K562 (cell line): Measurements from ENCODE around the gene WDR76. TPM values are rescaled to one million over a fixed set of nuclear protein-coding genes. Genes with fewer than 3 reads are reported as not detected.

Experiments
- ARID4B ChIP-seq: sonication (generic); formaldehyde crosslinking; IDR thresholded peaks from 2 replicates; pipeline ENCODE4 v1.8.0; 2022; ENCODE audit warnings: mild to moderate bottlenecking, missing genetic modification reagents
- CAMTA2 ChIP-seq: fragments of 250-450 bp; sonication (Bioruptor Pico); conservative IDR thresholded peaks from 2 replicates; pipeline ENCODE4 v1.5.1; 2022
- EP300 ChIP-seq: IDR thresholded peaks from 2 replicates; pipeline ENCODE4 v1.6.1; 2012; ENCODE audit warnings: low read length, improper control_type of control experiment
- KAT7 ChIP-seq: sonication (generic); formaldehyde crosslinking; IDR thresholded peaks from 2 replicates; pipeline ENCODE4 v1.8.0; 2022; ENCODE audit warnings: missing genetic modification reagents, mild to moderate bottlenecking, borderline replicate concordance
- MEF2A ChIP-seq: IDR thresholded peaks from 2 replicates; pipeline ENCODE4 v1.6.1; 2011; ENCODE audit warnings: low read depth, mild to moderate bottlenecking, low read length, moderate library complexity; ENCODE audit not compliant: control insufficient read depth
- NFIC ChIP-seq: fragments of 450-650 bp; IDR thresholded peaks from 2 replicates; pipeline ENCODE4 v1.6.1; 2017; ENCODE audit warnings: mild to moderate bottlenecking, inconsistent platforms
- RB1 ChIP-seq: fragments of 450-650 bp; IDR thresholded peaks from 2 replicates; pipeline ENCODE4 v1.6.1; 2017; ENCODE audit warnings: low read depth, mild to moderate bottlenecking
- RBM22 ChIP-seq: fragments of 200-400 bp; formaldehyde crosslinking; IDR thresholded peaks from 2 replicates; pipeline ENCODE4 v1.6.1; 2018; ENCODE audit warnings: low read length, low read depth; ENCODE audit not compliant: poor library complexity, severe bottlenecking
- TCFL5 ChIP-seq: fragments of 250-450 bp; sonication (Bioruptor Pico); conservative IDR thresholded peaks from 2 replicates; pipeline ENCODE4 v1.6.1; 2021; ENCODE audit warnings: mild to moderate bottlenecking, moderate library complexity, matching md5 sums
- TEAD1 ChIP-seq, 2 experiments: fragments of 450-650 bp in 1 of 2; sonication (generic) in 1 of 2; formaldehyde crosslinking; IDR thresholded peaks; 2 replicates each; pipeline versions ENCODE4 v1.4.0 to v1.8.0; 2020 to 2022; ENCODE audit warnings: mild to moderate bottlenecking in 2 of 2, missing genetic modification reagents in 1 of 2
- ZC3H4 ChIP-seq: sonication (generic); formaldehyde crosslinking; IDR thresholded peaks from 2 replicates; pipeline ENCODE4 v1.9.0; 2021; ENCODE audit warnings: missing genetic modification reagents, borderline replicate concordance
- ZFX ChIP-seq: sonication (generic); formaldehyde crosslinking; IDR thresholded peaks from 2 replicates; pipeline ENCODE4 v1.8.0; 2022; ENCODE audit warnings: mild to moderate bottlenecking, missing genetic modification reagents, moderate library complexity
- ZNF274 ChIP-seq: IDR thresholded peaks from 2 replicates; pipeline ENCODE4 v1.6.1; 2011; ENCODE audit warnings: low read depth, mild to moderate bottlenecking, low read length, moderate library complexity, borderline replicate concordance
- ZNF324 ChIP-seq: fragments of 250-450 bp; sonication (Bioruptor Pico); IDR thresholded peaks from 2 replicates; pipeline ENCODE4 v1.4.0; 2020; ENCODE audit warnings: mild to moderate bottlenecking
- polyA plus RNA-seq, 8 experiments: library from polyadenylated mRNA; depleted of rRNA in 4 of 8; stranded (reverse) in 5 of 8; unstranded in 3 of 8; fragments of >200 nt; fragmentation: Nextera tagmentation in 2 of 8; fragmentation: Illumina TruSeq in 1 of 8; extraction: Ambion mirVana in 2 of 8; extraction: Trizol in 1 of 8; gene quantifications; 2 replicates each; pipeline versions ENCODE4 v1.2.1 to v1.2.3, GENCODE V29; 2011 to 2014; ENCODE audit warnings: inconsistent platforms in 1 of 8, missing spikeins in 1 of 8
- total RNA-seq, 7 experiments: library from RNA; depleted of rRNA in 6 of 7; stranded (reverse); fragments of >200 nt in 6 of 7; fragmentation: Illumina TruSeq in 2 of 7; extraction: Trizol in 2 of 7; gene quantifications; 2 replicates each; pipeline versions ENCODE4 v1.2.1 to v1.2.3, GENCODE V29; 2011 to 2021; ENCODE audit warnings: low replicate concordance in 1 of 7
- TF ChIP-seq, protein P1 (sequence below): sonication (generic); IDR thresholded peaks from 2 replicates; pipeline ENCODE4 v1.6.1; 2016
- TF ChIP-seq, protein P2 (sequence below): fragments of 450-650 bp; formaldehyde crosslinking; conservative IDR thresholded peaks from 2 replicates; pipeline ENCODE4 v1.4.0; 2022; ENCODE audit warnings: mild to moderate bottlenecking, missing genetic modification characterization
- TF ChIP-seq, protein P3 (sequence below): fragments of 450-650 bp; IDR thresholded peaks from 2 replicates; pipeline ENCODE4 v1.6.1; 2018; ENCODE audit not compliant: partially characterized antibody

Gene WDR76
- total and polyA plus RNA-seq, 9 of the 15 experiments (the other 6 are each of a cell fraction or from before 2014, with no cell fraction given): 9.8 to 69.5 (median 44.4) TPM

- no peak for TF ChIP-seq TCFL5 (CRISPR knock-in tag)
- peak; percentile 61 for TF ChIP-seq RBM22
- TF ChIP-seq CAMTA2: no peak
- TF ChIP-seq, protein P1, sequence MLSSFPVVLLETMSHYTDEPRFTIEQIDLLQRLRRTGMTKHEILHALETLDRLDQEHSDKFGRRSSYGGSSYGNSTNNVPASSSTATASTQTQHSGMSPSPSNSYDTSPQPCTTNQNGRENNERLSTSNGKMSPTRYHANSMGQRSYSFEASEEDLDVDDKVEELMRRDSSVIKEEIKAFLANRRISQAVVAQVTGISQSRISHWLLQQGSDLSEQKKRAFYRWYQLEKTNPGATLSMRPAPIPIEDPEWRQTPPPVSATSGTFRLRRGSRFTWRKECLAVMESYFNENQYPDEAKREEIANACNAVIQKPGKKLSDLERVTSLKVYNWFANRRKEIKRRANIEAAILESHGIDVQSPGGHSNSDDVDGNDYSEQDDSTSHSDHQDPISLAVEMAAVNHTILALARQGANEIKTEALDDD: peak; percentile 37; the same call in 1 of the 2 replicates
- peak; percentile 65; the same call in 1 of the 2 replicates for TF ChIP-seq ZFX
- TF ChIP-seq ARID4B (CRISPR knock-in tag): 0 out of 2 replicates have a peak, but pooled peaks have one; percentile 11
- no peak for TF ChIP-seq ZNF274
- TF ChIP-seq KAT7: peak; percentile 85; the same call in 1 of the 2 replicates
- no peak for TF ChIP-seq MEF2A
- peak; percentile 8; the same call in 1 of the 2 replicates for TF ChIP-seq ZC3H4
- no peak for TF ChIP-seq NFIC
- TF ChIP-seq, protein P2, sequence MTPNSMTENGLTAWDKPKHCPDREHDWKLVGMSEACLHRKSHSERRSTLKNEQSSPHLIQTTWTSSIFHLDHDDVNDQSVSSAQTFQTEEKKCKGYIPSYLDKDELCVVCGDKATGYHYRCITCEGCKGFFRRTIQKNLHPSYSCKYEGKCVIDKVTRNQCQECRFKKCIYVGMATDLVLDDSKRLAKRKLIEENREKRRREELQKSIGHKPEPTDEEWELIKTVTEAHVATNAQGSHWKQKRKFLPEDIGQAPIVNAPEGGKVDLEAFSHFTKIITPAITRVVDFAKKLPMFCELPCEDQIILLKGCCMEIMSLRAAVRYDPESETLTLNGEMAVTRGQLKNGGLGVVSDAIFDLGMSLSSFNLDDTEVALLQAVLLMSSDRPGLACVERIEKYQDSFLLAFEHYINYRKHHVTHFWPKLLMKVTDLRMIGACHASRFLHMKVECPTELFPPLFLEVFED: no peak
- TF ChIP-seq ZNF324 (CRISPR knock-in tag): 0 out of 2 replicates have a peak, but pooled peaks have one; percentile 7
- TF ChIP-seq, protein P3, sequence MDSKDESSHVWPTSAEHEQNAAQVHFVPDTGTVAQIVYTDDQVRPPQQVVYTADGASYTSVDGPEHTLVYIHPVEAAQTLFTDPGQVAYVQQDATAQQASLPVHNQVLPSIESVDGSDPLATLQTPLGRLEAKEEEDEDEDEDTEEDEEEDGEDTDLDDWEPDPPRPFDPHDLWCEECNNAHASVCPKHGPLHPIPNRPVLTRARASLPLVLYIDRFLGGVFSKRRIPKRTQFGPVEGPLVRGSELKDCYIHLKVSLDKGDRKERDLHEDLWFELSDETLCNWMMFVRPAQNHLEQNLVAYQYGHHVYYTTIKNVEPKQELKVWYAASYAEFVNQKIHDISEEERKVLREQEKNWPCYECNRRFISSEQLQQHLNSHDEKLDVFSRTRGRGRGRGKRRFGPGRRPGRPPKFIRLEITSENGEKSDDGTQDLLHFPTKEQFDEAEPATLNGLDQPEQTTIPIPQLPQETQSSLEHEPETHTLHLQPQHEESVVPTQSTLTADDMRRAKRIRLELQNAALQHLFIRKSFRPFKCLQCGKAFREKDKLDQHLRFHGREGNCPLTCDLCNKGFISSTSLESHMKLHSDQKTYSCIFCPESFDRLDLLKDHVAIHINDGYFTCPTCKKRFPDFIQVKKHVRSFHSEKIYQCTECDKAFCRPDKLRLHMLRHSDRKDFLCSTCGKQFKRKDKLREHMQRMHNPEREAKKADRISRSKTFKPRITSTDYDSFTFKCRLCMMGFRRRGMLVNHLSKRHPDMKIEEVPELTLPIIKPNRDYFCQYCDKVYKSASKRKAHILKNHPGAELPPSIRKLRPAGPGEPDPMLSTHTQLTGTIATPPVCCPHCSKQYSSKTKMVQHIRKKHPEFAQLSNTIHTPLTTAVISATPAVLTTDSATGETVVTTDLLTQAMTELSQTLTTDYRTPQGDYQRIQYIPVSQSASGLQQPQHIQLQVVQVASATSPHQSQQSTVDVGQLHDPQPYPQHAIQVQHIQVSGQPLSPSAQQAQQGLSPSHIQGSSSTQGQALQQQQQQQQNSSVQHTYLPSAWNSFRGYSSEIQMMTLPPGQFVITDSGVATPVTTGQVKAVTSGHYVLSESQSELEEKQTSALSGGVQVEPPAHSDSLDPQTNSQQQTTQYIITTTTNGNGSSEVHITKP: no peak
- no peak for TF ChIP-seq EP300
- TF ChIP-seq TEAD1 (CRISPR knock-in tag; IDR thresholded peaks at IDR 0.05): peak in 1 of 2 experiments; percentile 21; a peak in 1 of 4 replicates
- TF ChIP-seq RB1: no peak
Measured at GRCh38 chr15:43792761-43793476, 33.9 kb upstream of the WDR76 start (continued).
